Measurements from ENCODE around the gene SLC39A13.

The SLC39A13 gene

DNA sequence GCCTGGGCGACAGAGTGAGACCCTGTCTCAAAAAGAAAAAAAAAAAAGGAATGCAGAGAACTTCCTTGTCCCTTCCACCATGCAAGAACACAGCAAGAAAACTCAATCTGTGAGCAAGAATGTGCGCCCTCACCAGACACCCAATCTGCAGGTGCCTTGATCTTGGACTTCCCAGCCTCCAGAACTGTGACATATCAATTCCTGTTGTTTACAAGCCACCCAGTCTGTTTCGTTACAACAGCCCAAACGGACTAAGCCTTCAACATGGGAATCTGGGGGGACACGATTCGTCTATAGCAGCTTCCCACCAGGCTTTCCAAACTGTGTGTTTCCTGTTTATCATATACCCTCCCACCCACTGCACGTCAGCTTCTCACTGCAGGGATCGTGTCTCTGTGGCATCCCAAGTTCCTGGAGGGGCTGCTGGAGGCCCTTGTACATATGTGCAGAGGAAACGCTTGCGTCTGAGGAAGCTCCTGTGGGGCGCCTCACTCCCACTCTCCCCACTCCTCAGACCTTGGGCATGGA is 28.9 kb downstream of the SLC39A13 start:
- Histone ChIP-seq H3K4me1 (ENCODE audit: insufficient read depth, low read length) (peaks cover 10% of the 10 kb centered on the region), H3K36me3 (ENCODE audit: insufficient read depth, low read length) (no peaks in the 10 kb centered on the region), H3K9ac (ENCODE audit: low read length) (no peak overlapping the region), H3K27ac (ENCODE audit: low read depth, low read length) (peak overlapping the region; percentile 36), H3K27me3 (ENCODE audit: control insufficient read depth in 1 of 2, insufficient read depth in 2 of 2, low read length in 2 of 2) (no peaks in the 10 kb centered on the region), H3K4me3 (ENCODE audit: low read depth in 1 of 2, low read length in 2 of 2) (no peak overlapping the region), H3K9me3 (ENCODE audit: low read length) (no peaks in the 10 kb centered on the region)

DNA sequence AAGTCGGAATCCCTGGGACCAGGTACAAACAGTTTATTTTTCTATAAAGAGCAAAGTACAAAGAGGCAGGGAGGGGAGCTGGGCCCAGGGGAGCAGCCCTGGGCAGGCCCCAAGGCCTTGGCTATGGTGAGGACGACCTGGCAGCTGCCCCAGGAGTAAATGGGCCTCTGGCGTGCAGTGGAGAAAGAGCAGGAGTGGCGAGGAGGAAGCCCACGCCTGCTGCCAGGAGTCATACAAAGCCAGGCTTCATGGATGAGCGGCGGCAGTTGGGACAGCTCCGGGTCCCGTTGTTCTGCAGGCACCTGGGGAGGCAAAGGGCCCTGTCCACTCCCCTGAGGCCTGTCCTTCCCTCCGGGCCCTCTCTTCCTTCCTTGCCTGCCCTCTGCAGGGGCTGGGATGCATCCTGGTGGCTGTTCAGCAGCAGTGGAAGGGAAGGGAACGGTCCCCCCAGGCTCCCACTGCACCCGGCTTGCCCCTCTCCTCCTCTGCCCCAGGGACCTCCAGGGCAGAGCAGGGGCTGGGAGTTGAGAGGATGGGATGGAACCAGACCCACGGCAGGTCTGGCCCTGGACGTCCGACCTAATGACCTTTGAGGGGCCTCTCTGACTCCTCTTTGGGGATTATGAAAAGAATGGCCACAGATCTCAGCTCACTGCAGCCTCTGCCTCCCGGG is 29.5 kb downstream of the SLC39A13 start:
- Histone ChIP-seq H3K9ac (ENCODE audit: low read length) (no peak overlapping the region), H3K27me3 (ENCODE audit: control insufficient read depth in 1 of 2, insufficient read depth in 2 of 2, low read length in 2 of 2) (no peaks in the 10 kb centered on the region), H3K36me3 (ENCODE audit: insufficient read depth, low read length) (no peaks in the 10 kb centered on the region), H3K27ac (ENCODE audit: low read depth, low read length) (peak overlapping the region; percentile 36), H3K4me3 (ENCODE audit: low read depth in 1 of 2, low read length in 2 of 2) (no peak overlapping the region), H3K9me3 (ENCODE audit: low read length) (no peaks in the 10 kb centered on the region), H3K4me1 (ENCODE audit: insufficient read depth, low read length) (peaks cover 10% of the 10 kb centered on the region)

DNA sequence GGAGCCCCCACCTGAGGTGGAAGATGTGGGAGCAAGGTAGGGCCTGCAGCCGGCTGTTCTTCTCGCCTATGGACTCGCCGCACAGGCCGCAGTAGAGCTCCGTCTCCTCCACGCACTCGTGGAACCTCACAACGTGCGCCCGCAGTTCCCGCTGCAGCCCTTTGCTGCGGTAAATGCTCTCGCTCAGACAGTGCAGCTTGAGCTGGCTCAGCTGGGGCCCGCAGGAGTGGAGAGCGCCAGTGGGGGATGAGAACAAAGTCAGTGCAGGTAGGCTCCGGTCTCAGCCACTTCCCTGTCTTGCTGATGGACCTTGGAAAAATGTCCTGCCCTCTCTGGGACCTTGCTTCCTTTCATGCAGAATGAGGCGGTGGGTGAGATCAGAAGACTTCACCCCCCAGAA is 30.3 kb downstream of the SLC39A13 start:
- no peaks in the 10 kb centered on the region for H3K36me3 ChIP-seq (ENCODE audit: insufficient read depth, low read length)
- no peak overlapping the region for H3K27ac ChIP-seq (ENCODE audit: low read depth, low read length)
- H3K4me1 ChIP-seq (ENCODE audit: insufficient read depth, low read length): peaks cover 10% of the 10 kb centered on the region
- H3K27me3 ChIP-seq (ENCODE audit: control insufficient read depth in 1 of 2, insufficient read depth in 2 of 2, low read length in 2 of 2): no peaks in the 10 kb centered on the region
- H3K4me3 ChIP-seq (ENCODE audit: low read depth in 1 of 2, low read length in 2 of 2): no peak overlapping the region
- H3K9me3 ChIP-seq (ENCODE audit: low read length): no peaks in the 10 kb centered on the region
- no peak overlapping the region for H3K9ac ChIP-seq (ENCODE audit: low read length)

DNA sequence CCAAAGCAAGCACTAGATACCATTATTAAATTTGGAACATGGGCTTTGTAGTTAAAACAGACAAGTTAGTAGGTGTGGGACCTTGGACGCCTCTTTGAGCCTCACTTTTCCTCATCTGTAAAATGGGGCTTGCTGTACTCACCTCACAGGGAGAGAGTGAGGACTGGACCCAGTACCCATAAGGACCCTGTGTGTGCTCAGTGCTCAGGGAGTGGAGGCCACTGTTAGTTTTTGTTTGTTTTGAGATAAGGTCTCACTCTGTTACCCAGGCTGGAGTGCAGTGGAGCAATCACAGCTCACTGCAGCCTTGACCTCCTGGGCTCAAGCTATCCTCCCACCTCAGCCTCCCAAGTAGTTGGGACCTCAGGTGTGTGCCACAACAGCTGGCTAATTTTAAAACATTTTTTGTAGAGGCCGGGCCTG is 31.7 kb downstream of the SLC39A13 start:
- Histone ChIP-seq H3K4me1 (ENCODE audit: insufficient read depth, low read length) (peaks cover 10% of the 10 kb centered on the region), H3K27ac (ENCODE audit: low read depth, low read length) (no peak overlapping the region)

DNA sequence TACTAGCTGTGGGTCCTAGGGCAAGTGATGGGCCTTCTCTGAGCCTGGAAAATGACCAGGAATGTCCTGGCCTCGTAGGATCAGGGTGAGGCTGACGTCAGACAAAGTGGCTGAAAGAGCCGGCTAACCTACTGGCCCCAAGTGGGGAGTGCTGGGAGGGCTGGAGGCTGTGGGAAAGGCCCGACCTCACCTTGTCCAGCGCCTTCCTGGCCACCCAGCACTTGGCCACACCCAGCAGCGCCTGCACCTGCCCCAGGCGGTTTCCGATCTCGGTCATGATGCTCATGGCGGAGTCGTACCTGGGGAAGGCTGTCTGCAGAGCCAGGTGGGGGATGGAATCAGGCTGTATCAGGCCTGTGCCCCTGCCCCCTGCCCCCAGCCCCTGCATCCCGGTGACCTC is 33.0 kb downstream of the SLC39A13 start:
- H3K4me1 ChIP-seq (ENCODE audit: insufficient read depth, low read length): peaks cover 10% of the 10 kb centered on the region
- no peak overlapping the region for H3K4me3 ChIP-seq (ENCODE audit: low read depth in 1 of 2, low read length in 2 of 2)
- H3K27ac ChIP-seq (ENCODE audit: low read depth, low read length): no peak overlapping the region
- H3K9ac ChIP-seq (ENCODE audit: low read length): no peak overlapping the region
- H3K27me3 ChIP-seq (ENCODE audit: control insufficient read depth in 1 of 2, insufficient read depth in 2 of 2, low read length in 2 of 2): no peaks in the 10 kb centered on the region
- H3K9me3 ChIP-seq (ENCODE audit: low read length): no peaks in the 10 kb centered on the region
- H3K36me3 ChIP-seq (ENCODE audit: insufficient read depth, low read length): no peaks in the 10 kb centered on the region

More for the DNA sequence above, 31.7 kb downstream of the SLC39A13 start:
- H3K9ac ChIP-seq (ENCODE audit: low read length): no peak overlapping the region
- H3K9me3 ChIP-seq (ENCODE audit: low read length): no peaks in the 10 kb centered on the region
- H3K4me3 ChIP-seq (ENCODE audit: low read depth in 1 of 2, low read length in 2 of 2): no peak overlapping the region
- H3K27me3 ChIP-seq (ENCODE audit: control insufficient read depth in 1 of 2, insufficient read depth in 2 of 2, low read length in 2 of 2): no peaks in the 10 kb centered on the region
- H3K36me3 ChIP-seq (ENCODE audit: insufficient read depth, low read length): no peaks in the 10 kb centered on the region

DNA sequence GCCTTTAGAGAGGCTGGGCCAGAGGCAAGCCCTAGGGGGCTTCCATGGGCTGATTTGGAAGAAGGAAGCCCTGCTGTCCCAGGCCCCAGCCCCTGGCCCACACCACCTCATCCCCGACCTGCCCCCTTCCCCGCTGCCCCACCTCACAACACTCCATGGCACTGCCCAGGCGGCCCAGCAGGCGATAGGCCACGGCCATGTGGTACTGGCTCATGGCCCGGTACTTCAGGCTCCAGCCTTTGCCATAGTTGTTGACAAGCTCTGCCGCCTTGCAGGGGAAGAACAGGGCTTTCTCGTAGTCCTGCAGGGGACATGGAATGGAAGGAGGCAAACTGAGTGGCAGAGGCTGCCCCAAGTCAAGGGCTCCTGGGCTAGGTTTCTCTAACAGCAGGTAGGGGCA is 34.1 kb downstream of the SLC39A13 start:
- no peak overlapping the region for H3K27ac ChIP-seq (ENCODE audit: low read depth, low read length)
- H3K9ac ChIP-seq (ENCODE audit: low read length): no peak overlapping the region

DNA sequence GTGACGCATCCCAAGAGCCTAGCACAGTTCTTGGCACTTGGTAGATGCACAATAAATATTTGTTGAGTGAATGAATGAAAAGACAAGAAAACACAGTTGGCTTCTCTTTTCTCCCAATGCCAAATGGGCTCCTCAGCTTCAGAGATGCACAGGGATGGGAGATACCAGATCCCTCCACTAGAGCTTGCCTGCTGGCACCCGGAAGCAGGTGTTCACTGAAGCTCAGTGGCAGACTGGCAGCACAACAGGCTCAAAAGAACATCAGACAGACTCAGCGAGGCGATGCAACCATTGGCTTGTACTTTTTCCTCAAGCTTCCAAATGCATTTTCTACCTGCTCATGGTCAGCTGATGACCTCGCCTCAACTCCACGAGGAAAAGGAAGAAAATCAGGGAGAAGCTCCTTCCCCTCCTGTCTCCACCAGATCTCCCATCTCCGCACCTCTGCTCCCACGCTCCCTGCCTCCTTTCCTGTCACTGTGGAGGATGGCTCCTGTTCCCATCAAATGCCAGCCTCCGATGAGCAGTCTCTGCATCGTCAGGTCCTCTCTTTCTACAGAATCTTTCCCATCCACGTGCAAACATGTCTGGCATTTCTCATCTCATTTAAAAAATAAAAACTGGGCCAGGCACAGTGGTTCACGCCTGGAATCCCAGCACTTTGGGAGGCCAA is 34.8 kb downstream of the SLC39A13 start:
- Histone ChIP-seq H3K27me3 (ENCODE audit: control insufficient read depth in 1 of 2, insufficient read depth in 2 of 2, low read length in 2 of 2) (no peaks in the 10 kb centered on the region), H3K27ac (ENCODE audit: low read depth, low read length) (no peak overlapping the region), H3K9ac (ENCODE audit: low read length) (no peak overlapping the region), H3K4me3 (ENCODE audit: low read depth in 1 of 2, low read length in 2 of 2) (no peak overlapping the region), H3K9me3 (ENCODE audit: low read length) (no peaks in the 10 kb centered on the region), H3K36me3 (ENCODE audit: insufficient read depth, low read length) (no peaks in the 10 kb centered on the region), H3K4me1 (ENCODE audit: insufficient read depth, low read length) (no peaks in the 10 kb centered on the region)

More for the DNA sequence above, 34.1 kb downstream of the SLC39A13 start:
- H3K4me3 ChIP-seq (ENCODE audit: low read depth in 1 of 2, low read length in 2 of 2): no peak overlapping the region
- no peaks in the 10 kb centered on the region for H3K36me3 ChIP-seq (ENCODE audit: insufficient read depth, low read length)
- H3K9me3 ChIP-seq (ENCODE audit: low read length): no peaks in the 10 kb centered on the region
- no peaks in the 10 kb centered on the region for H3K27me3 ChIP-seq (ENCODE audit: control insufficient read depth in 1 of 2, insufficient read depth in 2 of 2, low read length in 2 of 2)
- peaks cover 6% of the 10 kb centered on the region for H3K4me1 ChIP-seq (ENCODE audit: insufficient read depth, low read length)

DNA sequence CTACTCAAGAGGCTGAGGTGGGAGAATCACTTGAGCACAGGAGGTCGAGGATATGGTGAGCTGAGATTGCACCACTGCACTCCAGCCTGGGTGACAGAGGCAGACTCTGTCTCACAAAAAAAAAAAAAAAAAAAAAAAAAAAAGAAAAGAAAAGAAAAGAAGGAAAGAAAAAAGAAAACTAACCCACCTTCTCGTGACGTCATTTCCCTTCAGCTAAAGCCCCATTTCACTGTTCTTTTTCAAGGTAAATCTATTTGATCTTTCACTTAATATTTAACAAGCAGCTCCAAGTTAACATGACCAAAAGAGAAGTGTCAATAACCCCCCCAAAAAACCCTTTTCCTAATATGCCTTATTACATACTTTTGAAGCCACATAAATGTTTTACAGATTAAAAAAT is 35.4 kb downstream of the SLC39A13 start:
- Histone ChIP-seq H3K36me3 (ENCODE audit: insufficient read depth, low read length) (no peaks in the 10 kb centered on the region), H3K4me3 (ENCODE audit: low read depth in 1 of 2, low read length in 2 of 2) (no peak overlapping the region), H3K27me3 (ENCODE audit: control insufficient read depth in 1 of 2, insufficient read depth in 2 of 2, low read length in 2 of 2) (no peaks in the 10 kb centered on the region), H3K9ac (ENCODE audit: low read length) (no peak overlapping the region), H3K9me3 (ENCODE audit: low read length) (no peaks in the 10 kb centered on the region), H3K27ac (ENCODE audit: low read depth, low read length) (no peak overlapping the region), H3K4me1 (ENCODE audit: insufficient read depth, low read length) (no peaks in the 10 kb centered on the region)

DNA sequence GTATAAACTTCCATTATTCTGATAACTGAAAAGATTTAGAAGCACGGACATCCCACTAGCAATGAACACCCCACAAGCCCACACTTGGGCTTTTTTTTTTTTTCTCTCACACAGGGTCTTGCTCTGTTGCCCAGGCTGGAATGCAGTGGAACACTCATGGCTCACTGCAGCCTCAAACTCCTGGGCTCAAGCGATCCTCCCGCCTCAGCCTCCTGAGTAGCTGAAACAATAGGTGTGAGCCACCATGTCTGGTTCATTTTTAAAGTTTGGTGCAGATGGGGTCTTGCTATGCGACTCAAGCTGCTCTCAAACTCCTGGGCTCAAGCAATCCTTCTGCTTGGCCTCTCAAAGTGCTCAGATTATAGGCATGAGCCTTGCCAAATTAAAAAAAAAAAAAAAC is 37.5 kb downstream of the SLC39A13 start:
- Histone ChIP-seq H3K27ac (ENCODE audit: low read depth, low read length) (no peak overlapping the region), H3K4me3 (ENCODE audit: low read depth in 1 of 2, low read length in 2 of 2) (no peak overlapping the region), H3K36me3 (ENCODE audit: insufficient read depth, low read length) (no peaks in the 10 kb centered on the region), H3K9me3 (ENCODE audit: low read length) (no peaks in the 10 kb centered on the region), H3K9ac (ENCODE audit: low read length) (no peak overlapping the region), H3K27me3 (ENCODE audit: control insufficient read depth in 1 of 2, insufficient read depth in 2 of 2, low read length in 2 of 2) (no peaks in the 10 kb centered on the region), H3K4me1 (ENCODE audit: insufficient read depth, low read length) (no peaks in the 10 kb centered on the region)

DNA sequence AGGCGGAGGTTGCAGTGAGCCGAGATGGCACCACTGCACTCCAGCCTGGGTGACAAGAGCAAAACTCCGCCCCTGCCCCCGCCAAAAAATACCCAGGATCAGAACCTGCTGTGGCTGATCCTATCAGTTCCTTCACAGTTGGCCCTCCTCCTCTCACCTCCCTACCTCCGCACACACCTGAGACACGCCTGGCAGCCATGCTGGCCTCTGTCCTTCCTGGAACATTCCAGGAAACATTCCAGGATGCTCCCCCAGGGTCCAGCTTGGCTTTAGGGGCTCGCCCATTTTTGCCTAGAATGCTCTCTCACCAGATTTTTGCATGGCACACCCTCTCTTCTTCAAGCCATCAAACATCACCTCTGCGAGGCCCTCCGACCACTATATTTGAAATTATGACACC is 38.4 kb downstream of the SLC39A13 start:
- Histone ChIP-seq H3K4me3 (ENCODE audit: low read depth in 1 of 2, low read length in 2 of 2) (no peak overlapping the region), H3K9ac (ENCODE audit: low read length) (no peak overlapping the region)

DNA sequence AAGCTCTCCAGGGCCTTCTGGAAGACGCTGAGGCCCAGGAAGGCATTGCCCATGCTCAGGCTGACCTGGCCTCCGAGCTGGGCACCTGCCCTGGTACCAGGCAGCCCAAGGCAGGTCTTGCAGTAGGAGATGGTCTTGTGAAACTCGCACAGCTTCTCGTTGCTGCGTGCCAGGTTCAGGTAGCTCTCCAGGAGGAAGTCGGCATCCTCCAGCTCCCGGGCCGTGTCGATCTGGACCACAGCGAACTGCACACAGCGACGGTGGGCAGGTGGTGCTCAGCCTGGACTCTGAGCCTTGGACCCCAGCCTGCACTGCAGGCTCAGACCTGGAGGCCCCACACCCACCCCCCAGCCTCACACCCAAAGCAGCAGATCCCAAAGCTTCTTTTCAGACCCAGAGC is 39.5 kb downstream of the SLC39A13 start:
- H3K27ac ChIP-seq (ENCODE audit: low read depth, low read length): no peak overlapping the region

More for the DNA sequence above, 38.4 kb downstream of the SLC39A13 start:
- H3K9me3 ChIP-seq (ENCODE audit: low read length): no peaks in the 10 kb centered on the region
- H3K4me1 ChIP-seq (ENCODE audit: insufficient read depth, low read length): no peaks in the 10 kb centered on the region
- no peaks in the 10 kb centered on the region for H3K36me3 ChIP-seq (ENCODE audit: insufficient read depth, low read length)
- H3K27ac ChIP-seq (ENCODE audit: low read depth, low read length): no peak overlapping the region
- no peaks in the 10 kb centered on the region for H3K27me3 ChIP-seq (ENCODE audit: control insufficient read depth in 1 of 2, insufficient read depth in 2 of 2, low read length in 2 of 2)

More for the DNA sequence above, 39.5 kb downstream of the SLC39A13 start:
- Histone ChIP-seq H3K4me3 (ENCODE audit: low read depth in 1 of 2, low read length in 2 of 2) (no peak overlapping the region), H3K36me3 (ENCODE audit: insufficient read depth, low read length) (no peaks in the 10 kb centered on the region), H3K27me3 (ENCODE audit: control insufficient read depth in 1 of 2, insufficient read depth in 2 of 2, low read length in 2 of 2) (no peaks in the 10 kb centered on the region), H3K4me1 (ENCODE audit: insufficient read depth, low read length) (no peaks in the 10 kb centered on the region), H3K9me3 (ENCODE audit: low read length) (no peaks in the 10 kb centered on the region), H3K9ac (ENCODE audit: low read length) (no peak overlapping the region)

All from muscle layer of colon (tissue), 2 donors.